Adrenal gland (tissue), 19 donors: Measurements from ENCODE around the gene DMWD. TPM values are rescaled to one million over a fixed set of nuclear protein-coding genes. Genes with fewer than 3 reads are reported as not detected.

Experiments used
- DNase-seq, 7 donors: peaks; one replicate each; pipeline ENCODE4 v3.0.0-alpha.2; 2019 to 2020
- H3K27ac ChIP-seq, 5 donors: fragments of 200-600 bp; sonication (generic) in 4 of 5; 1 replicate in 3 of 5; 2 replicates in 2 of 5; pipeline versions ENCODE4 v1.5.1 to v1.8.0; 2016 to 2020; ENCODE audit warnings: mild to moderate bottlenecking in 1 of 5
- H3K27me3 ChIP-seq: fragments of 200-600 bp; 2 replicates; pipeline ENCODE4 v1.8.0; 2021
- H3K36me3 ChIP-seq, 2 donors: fragments of 200-600 bp; replicated peaks in 1 of 2; 1 replicate in 1 of 2; 2 replicates in 1 of 2; pipeline versions ENCODE4 v1.5.1 to v1.8.0; 2018 to 2022
- H3K4me1 ChIP-seq, 2 donors: fragments of 200-600 bp; replicated peaks in 1 of 2; 1 replicate in 1 of 2; 2 replicates in 1 of 2; pipeline versions ENCODE4 v1.5.1 to v1.8.0; 2018 to 2021
- H3K4me3 ChIP-seq, 4 donors: fragments of 200-600 bp; sonication (generic) in 3 of 4; one replicate each; pipeline ENCODE4 v1.5.1; 2016 to 2018
- H3K9me3 ChIP-seq, 3 donors: fragments of 200-600 bp; sonication (generic) in 1 of 3; replicated peaks in 1 of 3; 1 replicate in 2 of 3; 2 replicates in 1 of 3; pipeline versions ENCODE4 v1.5.1 to v1.8.0; 2016 to 2021
- CTCF ChIP-seq, 6 experiments: fragments of 450-650 bp in 4 of 6; fragments of 200-600 bp in 2 of 6; sonication (generic) in 1 of 6; IDR thresholded peaks; 1 replicate in 5 of 6; 2 replicates in 1 of 6; pipeline versions ENCODE4 v1.5.1 to v1.8.0; 2016 to 2021; ENCODE audit warnings: antibody characterized with exemption in 6 of 6, mild to moderate bottlenecking in 2 of 6, moderate library complexity in 1 of 6
- POLR2A ChIP-seq, 2 donors: fragments of 450-650 bp; IDR thresholded peaks; one replicate each; pipeline ENCODE4 v1.6.1; 2017; ENCODE audit warnings: antibody characterized with exemption in 2 of 2, mild to moderate bottlenecking in 2 of 2, moderate library complexity in 1 of 2
- WGBS, 4 donors: extraction: QIAGEN DNeasy Blood & Tissue Kit in 2 of 4; methylation state at CpG; one replicate each; pipeline versions ENCODE4 v1.1.5 to v1.1.7; 2013 to 2017; 5-methylcytosine and 5-hydroxymethylcytosine counted together
- intact Hi-C, 2 donors: fragments of 100-400 bp; cut with DNase I; formaldehyde crosslinking; loops; one replicate each; pipeline versions ENCODE4 v1.14.1 to v1.15.0; 2022 to 2023
- long read RNA-seq, 10 donors: library from polyadenylated mRNA in 3 of 10; unstranded in 2 of 10; stranded (forward) in 1 of 10; transcript quantifications; one replicate each; pipeline ENCODE4 v2.0.0 and lab custom pipeline, GENCODE V29; 2021 to 2026
- polyA plus RNA-seq, 3 donors: library from polyadenylated mRNA; stranded (reverse); fragments of 200-250 nt in 2 of 3; fragments of 350-450 nt in 1 of 3; fragmentation: Illumina TruSeq in 1 of 3; extraction: RNeasy Lipid Tissue Mini Kit (QIAGEN cat#74804) in 1 of 3; gene quantifications; one replicate each; pipeline ENCODE4 v1.2.3, GENCODE V29; 2013 to 2014
- total RNA-seq, 9 donors: library from RNA; depleted of rRNA in 4 of 9; stranded (reverse); fragments of >200 nt in 4 of 9; fragments of 120-200 nt in 1 of 9; fragmentation: NEBNext Ultra II Directional in 1 of 9; extraction: Animal tissue kit (Norgen Biotek cat#: 25700) in 1 of 9; gene quantifications; one replicate each; pipeline versions ENCODE4 v1.1.0 to v1.2.4, GENCODE V29; 2013 to 2023
- donor health status: healthy with polysubstance abuse.
- donor health status: Bipolar disorder and iron deficiency.
- donor health status: DM: yes; HTN: yes; CAD: no.
- donor health status: DM: no; HTN: no; CAD: no.
- donor health status: DM: no; HTN: no; CAD: no.
- donor health status: DM: yes; HTN: yes; CAD: no.

Gene DMWD
- total RNA-seq (10 to 100 TPM; 13.2 to 59.5 (median 35.5) TPM), polyA plus RNA-seq (10 to 100 TPM; 14.2 to 91.5 (median 16.7) TPM)
- long read RNA-seq, donor 1, partial matches to known transcripts: 0 of 4 reads
- long read RNA-seq, donor 1, other reads (novel, unspliced or antisense): 0 of 4 reads
- long read RNA-seq, donor 2, partial matches to known transcripts: 0 of 7 reads
- long read RNA-seq, donor 2, other reads (novel, unspliced or antisense): 0 of 7 reads
- long read RNA-seq, donor 3, partial matches to known transcripts: 0 of 4 reads
- long read RNA-seq, donor 3, other reads (novel, unspliced or antisense): 0 of 4 reads
- long read RNA-seq, donor 4, partial matches to known transcripts: 3 of 4 reads
- long read RNA-seq, donor 4, other reads (novel, unspliced or antisense): 1 of 4 reads
- long read RNA-seq, donor 5, transcript DMWD-202 (4 exons, 3,292 nt): minor isoform, 35 of 111 reads
- long read RNA-seq, donor 5, transcript DMWD-201 (5 exons, 3,305 nt): major isoform, 48 of 111 reads
- long read RNA-seq, donor 5, transcript DMWD-205 (2 exons, 643 nt): minor isoform, 7 of 111 reads
- long read RNA-seq, donor 5, partial matches to known transcripts: 10 of 111 reads
- long read RNA-seq, donor 5, other reads (novel, unspliced or antisense): 11 of 111 reads
- long read RNA-seq, donor 6, partial matches to known transcripts: 0 of 2 reads
- long read RNA-seq, donor 6, other reads (novel, unspliced or antisense): 2 of 2 reads
- long read RNA-seq, donor 7, partial matches to known transcripts: 0 of 9 reads
- long read RNA-seq, donor 7, other reads (novel, unspliced or antisense): 0 of 9 reads
- long read RNA-seq, donor 8, partial matches to known transcripts: 0 of 7 reads
- long read RNA-seq, donor 8, other reads (novel, unspliced or antisense): 0 of 7 reads
- long read RNA-seq, donor 9, partial matches to known transcripts: 0 of 6 reads
- long read RNA-seq, donor 9, other reads (novel, unspliced or antisense): 0 of 6 reads
- long read RNA-seq, donor 10, partial matches to known transcripts: 0 of 7 reads
- long read RNA-seq, donor 10, other reads (novel, unspliced or antisense): 0 of 7 reads

- WGBS, 4 donors: 0 to 1% (median 0%) methylated on average over 7 to 86 of the region's 86 CpGs
- TF ChIP-seq POLR2A (IDR thresholded peaks at IDR 0.05) (peak in 1 of 2 donors; percentile 54), CTCF (IDR thresholded peaks at IDR 0.05) (no peak)
- peaks cover 0 to 31% of the 10 kb centered on the region in 2 donors for H3K36me3 ChIP-seq
- peak; percentile 99 to 100 (median 100) for DNase-seq
- no peaks in the 10 kb centered on the region for H3K27me3 ChIP-seq
- H3K4me3 ChIP-seq: peak within 1 kb of the TSS in 3 of 4 donors; percentile 28 to 95 (median 40)
- intact Hi-C loops: no loop called here
- peak within 1 kb of the TSS in 3 of 5 donors; percentile 14 to 93 (median 38) for H3K27ac ChIP-seq
- peaks cover 8 to 19% of the 10 kb centered on the region in 2 donors for H3K4me1 ChIP-seq
- H3K9me3 ChIP-seq: no peaks in the 10 kb centered on the region
These were observed at the start of gene DMWD for GRCh38 chr19:45792470-45793177. DMWD (minus strand) TSS chr19:45792845; CDS start chr19:45792756, 89 bp downstream.

GRCh38 chr19:45842198-45842597 is 49.6 kb upstream of the DMWD start:
- H3K9me3 ChIP-seq: no peaks in the 10 kb centered on the region
- no peaks in the 10 kb centered on the region for H3K27me3 ChIP-seq
- H3K36me3 ChIP-seq: peaks cover 0 to 94% of the 10 kb centered on the region in 2 donors
- intact Hi-C loops: no loop called here
- TF ChIP-seq CTCF (IDR thresholded peaks at IDR 0.05) (no peak), POLR2A (IDR thresholded peaks at IDR 0.05) (no peak)
- no peak for DNase-seq
- H3K27ac ChIP-seq: no peak overlapping the region
- no peaks in the 10 kb centered on the region for H3K4me1 ChIP-seq
- 88 to 97% (median 92%) methylated on average over 8 to 14 of the region's 14 CpGs for WGBS, 4 donors
- H3K4me3 ChIP-seq: no peak overlapping the region

- no peaks in the 10 kb centered on the region for H3K27me3 ChIP-seq
- H3K36me3 ChIP-seq: peaks cover 0 to 98% of the 10 kb centered on the region in 2 donors
- TF ChIP-seq POLR2A (IDR thresholded peaks at IDR 0.05) (no peak), CTCF (IDR thresholded peaks at IDR 0.05) (no peak)
- no peaks in the 10 kb centered on the region for H3K4me1 ChIP-seq
- H3K27ac ChIP-seq: no peak overlapping the region
- WGBS, 4 donors: 80 to 91% (median 86%) methylated on average over 6 to 7 of the region's 7 CpGs
- no peak overlapping the region for H3K4me3 ChIP-seq
- intact Hi-C loops: no loop called here
- H3K9me3 ChIP-seq: no peaks in the 10 kb centered on the region
- DNase-seq: no peak
These were observed 42.3 kb upstream of the DMWD start for GRCh38 chr19:45834970-45835369.
